ENCODE results near the gene IFNA8. TPM values are rescaled to one million over a fixed set of nuclear protein-coding genes. Genes with fewer than 3 reads are reported as not detected.

IFNA8 gene
- total and polyA plus RNA-seq, 7 experiments from 2014 or later, result not detected

DNA sequence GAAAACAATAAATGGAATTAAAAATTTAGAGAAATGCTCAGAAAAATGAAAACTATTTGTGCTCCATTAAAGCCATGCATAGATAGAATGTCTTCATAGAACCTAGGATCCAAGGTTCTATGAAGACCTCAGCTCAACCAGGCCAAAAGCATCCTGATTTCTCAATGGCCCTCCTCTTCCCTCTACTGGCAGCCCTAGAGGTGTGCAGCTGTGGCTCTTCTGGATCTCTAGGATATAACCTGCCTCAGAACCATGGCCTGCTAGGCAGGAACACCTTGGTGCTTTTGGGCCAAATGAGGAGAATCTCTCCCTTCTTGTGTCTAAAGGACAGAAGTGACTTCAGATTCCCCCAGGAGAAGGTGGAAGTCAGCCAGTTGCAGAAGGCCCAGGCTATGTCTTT, 46.4 kb downstream of the IFNA8 start:
- Mint-ChIP-seq H3K4me3 (no peak overlapping the region), H3K36me3 (no peaks in the 10 kb centered on the region), H3K4me1 (peaks cover 0 to under 1% (median 0%) of the 10 kb centered on the region in 7 donors), H3K9me3 (no peaks in the 10 kb centered on the region), H3K27me3 (peaks cover 0 to 48% (median 7%) of the 10 kb centered on the region in 5 donors), H3K27ac (no peak overlapping the region)
- Histone ChIP-seq H3K27me3 (ENCODE audit: control insufficient read depth in 2 of 2, insufficient read depth in 2 of 2, low read length in 2 of 2) (no peaks in the 10 kb centered on the region), H3K4me3 (ENCODE audit: low read length) (no peak overlapping the region), H3K9me3 (ENCODE audit: control insufficient read depth in 2 of 3, low read length in 3 of 3) (no peaks in the 10 kb centered on the region), H3K27ac (ENCODE audit: low read depth, low read length) (no peak overlapping the region), H3K36me3 (ENCODE audit: control insufficient read depth in 2 of 3, insufficient read depth in 3 of 3, low read length in 3 of 3) (no peaks in the 10 kb centered on the region), H3K4me1 (ENCODE audit: control insufficient read depth in 2 of 2, insufficient read depth in 2 of 2, low read length in 2 of 2) (no peaks in the 10 kb centered on the region)
- DNase-seq, result peak in 7 of 9 donors; percentile 16 to 51 (median 45)
- ChIA-PET CTCF (interaction anchor here (0.6 to 1.8 kb wide), 11 partner anchors 10 to 359 kb away, joined by 3 to 11 read pairs (median 3); no protein-coding TSS in a partner anchor), POLR2A (interaction anchor here (1.1 kb wide), 1 partner anchor 121 kb away, joined by 3 read pairs; the partner anchor contains the start of gene KLHL9)
- ATAC-seq, result peak; percentile 85
- intact Hi-C loops (cut with micrococcal nuclease), result loop anchor here (1.0 to 5.0 kb wide), 6 partner anchors 21 to 258 kb away; no protein-coding TSS in a partner anchor

Other genes with a start within 250 kb of the IFNA8 start
- gene IFNA21, start 242.5 kb upstream of the IFNA8 start, total RNA-seq, result not detected
- gene IFNA21, start 242.5 kb upstream of the IFNA8 start, polyA plus RNA-seq, result not detected
- gene IFNA4, start 221.5 kb upstream of the IFNA8 start, total RNA-seq, result not detected
- gene IFNA4, start 221.5 kb upstream of the IFNA8 start, polyA plus RNA-seq, result not detected
- gene IFNA7, start 206.9 kb upstream of the IFNA8 start, total RNA-seq, result not detected
- not detected for gene IFNA7, start 206.9 kb upstream of the IFNA8 start, polyA plus RNA-seq
- gene IFNA10, start 202.0 kb upstream of the IFNA8 start, total RNA-seq, result not detected
- gene IFNA10, start 202.0 kb upstream of the IFNA8 start, polyA plus RNA-seq, result not detected
- not detected for gene IFNA16, start 191.8 kb upstream of the IFNA8 start, total RNA-seq
- not detected for gene IFNA16, start 191.8 kb upstream of the IFNA8 start, polyA plus RNA-seq
- gene IFNA17, start 180.9 kb upstream of the IFNA8 start, total RNA-seq, result not detected
- not detected for gene IFNA17, start 180.9 kb upstream of the IFNA8 start, polyA plus RNA-seq
- gene IFNA14, start 169.1 kb upstream of the IFNA8 start, total RNA-seq, result not detected
- not detected for gene IFNA14, start 169.1 kb upstream of the IFNA8 start, polyA plus RNA-seq
- gene IFNA5, start 103.8 kb upstream of the IFNA8 start, total RNA-seq, result not detected
- gene IFNA5, start 103.8 kb upstream of the IFNA8 start, polyA plus RNA-seq, result not detected
- gene KLHL9, start 73.7 kb upstream of the IFNA8 start, total RNA-seq, result 10 to 100 TPM; 11.8 to 37.7 (median 19.1) TPM
- gene KLHL9, start 73.7 kb upstream of the IFNA8 start, polyA plus RNA-seq, result 10 to 100 TPM; 21.1 to 23.0 TPM
- not detected for gene IFNA6, start 58.2 kb upstream of the IFNA8 start, total RNA-seq
- not detected for gene IFNA6, start 58.2 kb upstream of the IFNA8 start, polyA plus RNA-seq
- not detected for gene IFNA13, start 41.1 kb upstream of the IFNA8 start, total RNA-seq
- not detected for gene IFNA13, start 41.1 kb upstream of the IFNA8 start, polyA plus RNA-seq
- gene IFNA2, start 23.7 kb upstream of the IFNA8 start, total RNA-seq, result not detected
- not detected for gene IFNA2, start 23.7 kb upstream of the IFNA8 start, polyA plus RNA-seq
- gene IFNA1, start 31.3 kb downstream of the IFNA8 start, total RNA-seq, result not detected
- not detected for gene IFNA1, start 31.3 kb downstream of the IFNA8 start, polyA plus RNA-seq
- under 1 TPM in 2 of 5 experiments, not detected in 3; 0.46 to 0.76 TPM for gene IFNE, start 73.2 kb downstream of the IFNA8 start, total RNA-seq
- not detected for gene IFNE, start 73.2 kb downstream of the IFNA8 start, polyA plus RNA-seq

All from naive thymus-derived CD4-positive, alpha-beta T cell (primary cell).